Right renal pelvis (tissue), 4 donors: ENCODE data around the gene SPTB. TPM values are rescaled to one million over a fixed set of nuclear protein-coding genes. Genes with fewer than 3 reads are reported as not detected.
"Not testable (repeated sequence)": the region's sequence is repeated elsewhere in the genome, so short reads cannot be mapped to it uniquely, and the experiment has no call there.

Experiments used
- DNase-seq, 4 donors: peaks; one replicate each; pipeline ENCODE4 v3.0.0-alpha.2; 2013; ENCODE audit warnings: low read depth in 4 of 4, low spot score in 3 of 4, missing footprints in 1 of 4
- polyA plus RNA-seq, 4 donors: library from polyadenylated mRNA; unstranded; fragments of 120-200 nt; gene quantifications; one replicate each; pipeline ENCODE4 v1.2.1, GENCODE V29; 2013; ENCODE audit not compliant: insufficient read length in 4 of 4

Gene SPTB
- polyA plus RNA-seq = 10 to 100 TPM; 11.0 to 16.9 (median 12.1) TPM

- DNase-seq = peak in 1 of 4 donors; percentile 35
Measured at GRCh38 chr14:64879635-64880220, at the start of gene SPTB. SPTB (minus strand) TSS chr14:64879907; CDS start chr14:64823094, 56,813 bp downstream.

GRCh38 chr14:64929014-64929359 is 49.3 kb upstream of the SPTB start:
- DNase-seq = no peak

- no peak for DNase-seq
Measured at GRCh38 chr14:64928239-64929013, 48.7 kb upstream of the SPTB start.

GRCh38 chr14:64927031-64927430 is 47.3 kb upstream of the SPTB start:
- no peak for DNase-seq

GRCh38 chr14:64926398-64926995 is 46.8 kb upstream of the SPTB start:
- DNase-seq = no peak

GRCh38 chr14:64923015-64923414 is 43.3 kb upstream of the SPTB start:
- DNase-seq = no peak

- no peak for DNase-seq
Measured at GRCh38 chr14:64920465-64920864, 40.8 kb upstream of the SPTB start.

- DNase-seq = no peak
Measured at GRCh38 chr14:64919618-64920017, 39.9 kb upstream of the SPTB start.

- no peak for DNase-seq
Measured at GRCh38 chr14:64919215-64919614, 39.5 kb upstream of the SPTB start.

- DNase-seq = no peak
Measured at GRCh38 chr14:64918216-64918615, 38.5 kb upstream of the SPTB start.

- no peak for DNase-seq
Measured at GRCh38 chr14:64915797-64916196, 36.1 kb upstream of the SPTB start.

- DNase-seq = no peak
Measured at GRCh38 chr14:64915029-64915424, 35.3 kb upstream of the SPTB start.

- peak; percentile 97 to 98 (median 98) for DNase-seq
Measured at GRCh38 chr14:64914237-64915028, 34.7 kb upstream of the SPTB start, which contains the start of gene CHURC1. CHURC1 (plus strand) TSS chr14:64914455; CDS start chr14:64914496, 41 bp downstream.

- DNase-seq = not testable (repeated sequence)
Measured at GRCh38 chr14:64913477-64913876, 33.8 kb upstream of the SPTB start.

GRCh38 chr14:64912261-64912660 is 32.6 kb upstream of the SPTB start:
- no peak for DNase-seq

GRCh38 chr14:64910847-64911495 is 31.3 kb upstream of the SPTB start:
- no peak for DNase-seq

- no peak for DNase-seq
Measured at GRCh38 chr14:64906022-64906421, 26.3 kb upstream of the SPTB start.

- no peak for DNase-seq
Measured at GRCh38 chr14:64899958-64900357, 20.3 kb upstream of the SPTB start.

- DNase-seq = peak in 1 of 4 donors; percentile 16
Measured at GRCh38 chr14:64891839-64892375, 12.2 kb upstream of the SPTB start.

GRCh38 chr14:64891173-64891838 is 11.6 kb upstream of the SPTB start:
- no peak for DNase-seq
